ENCODE measurements around the gene FAM3D.
"Not testable (repeated sequence)": the region's sequence is repeated elsewhere in the genome, so short reads cannot be mapped to it uniquely, and the experiment has no call there.

Gene FAM3D, protein sequence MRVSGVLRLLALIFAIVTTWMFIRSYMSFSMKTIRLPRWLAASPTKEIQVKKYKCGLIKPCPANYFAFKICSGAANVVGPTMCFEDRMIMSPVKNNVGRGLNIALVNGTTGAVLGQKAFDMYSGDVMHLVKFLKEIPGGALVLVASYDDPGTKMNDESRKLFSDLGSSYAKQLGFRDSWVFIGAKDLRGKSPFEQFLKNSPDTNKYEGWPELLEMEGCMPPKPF

GRCh38 chr3:58666683-58667082 is at the start of gene FAM3D:
Gene FAM3D (minus strand): TSS chr3:58666774. CDS start chr3:58655563, 11,211 bp downstream.
- DNase-seq (ENCODE audit: low spot score): no peak

DNA sequence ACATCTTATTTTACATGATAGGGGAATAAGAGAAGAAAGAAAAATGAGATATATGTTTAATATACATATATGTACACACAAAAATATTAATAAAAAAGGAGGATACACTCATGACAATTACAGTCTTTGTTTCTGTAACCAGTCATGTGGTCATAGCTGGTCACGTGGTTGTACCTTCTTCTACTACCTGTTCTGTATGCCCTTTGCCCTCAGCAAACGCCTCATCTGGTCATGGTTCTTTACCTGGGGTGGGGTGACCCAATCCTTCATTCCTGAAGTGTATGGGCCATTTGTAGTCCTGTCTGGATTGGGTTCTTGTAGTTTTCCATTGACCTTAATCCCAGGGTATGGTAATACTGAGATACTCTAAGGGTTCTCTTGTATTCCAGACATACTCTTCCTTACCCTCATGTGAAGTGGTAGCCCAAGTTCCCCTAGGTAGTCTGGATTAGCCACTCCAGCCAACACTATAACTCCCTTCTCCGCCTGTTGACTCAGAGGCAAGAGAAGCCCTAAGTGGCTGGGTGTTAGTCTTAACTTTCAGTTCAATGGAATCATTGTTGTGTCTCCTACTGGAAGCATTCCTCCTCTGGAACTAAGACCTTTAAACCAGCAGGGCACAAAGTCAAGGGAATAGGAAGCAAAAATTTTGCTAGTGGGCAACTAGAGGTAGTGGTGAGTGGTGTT is 47.3 kb upstream of the FAM3D start:
- DNase-seq (ENCODE audit: low spot score): no peak

GRCh38 chr3:58711871-58712270 is 45.3 kb upstream of the FAM3D start:
- no peak for DNase-seq (ENCODE audit: low spot score)

- DNase-seq (ENCODE audit: low spot score): not testable (repeated sequence)
Measured at GRCh38 chr3:58708983-58709382, 42.4 kb upstream of the FAM3D start.

GRCh38 chr3:58708116-58708791 is 41.7 kb upstream of the FAM3D start:
- no peak for DNase-seq (ENCODE audit: low spot score)

DNA sequence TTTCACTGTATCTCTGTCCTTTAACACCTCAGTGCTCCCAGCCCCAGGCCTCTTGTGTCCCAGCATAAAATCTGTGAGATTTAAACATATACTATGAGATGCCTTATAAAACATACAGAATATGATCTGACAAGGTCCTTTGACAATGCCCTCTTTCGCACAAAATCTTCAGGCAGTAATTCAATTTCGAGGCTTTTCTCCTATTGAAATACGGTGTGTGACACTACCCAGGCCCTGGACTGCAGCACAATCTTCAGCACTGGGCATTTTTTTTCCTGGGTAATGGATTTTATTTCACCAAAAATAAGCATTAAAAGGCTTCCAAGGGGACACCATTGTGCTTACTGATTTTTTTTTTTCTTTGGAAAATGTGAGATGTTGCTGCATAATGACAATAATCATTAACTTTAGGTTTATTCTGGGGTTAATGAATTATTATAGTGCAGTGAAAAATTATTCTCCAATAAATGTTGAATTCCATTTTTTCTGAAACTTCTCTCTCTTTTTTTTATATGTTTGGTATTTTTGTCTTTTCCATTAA is 40.9 kb upstream of the FAM3D start:
- no peak for DNase-seq (ENCODE audit: low spot score)

GRCh38 chr3:58706395-58707167 is 40.0 kb upstream of the FAM3D start:
- DNase-seq (ENCODE audit: low spot score): no peak

DNA sequence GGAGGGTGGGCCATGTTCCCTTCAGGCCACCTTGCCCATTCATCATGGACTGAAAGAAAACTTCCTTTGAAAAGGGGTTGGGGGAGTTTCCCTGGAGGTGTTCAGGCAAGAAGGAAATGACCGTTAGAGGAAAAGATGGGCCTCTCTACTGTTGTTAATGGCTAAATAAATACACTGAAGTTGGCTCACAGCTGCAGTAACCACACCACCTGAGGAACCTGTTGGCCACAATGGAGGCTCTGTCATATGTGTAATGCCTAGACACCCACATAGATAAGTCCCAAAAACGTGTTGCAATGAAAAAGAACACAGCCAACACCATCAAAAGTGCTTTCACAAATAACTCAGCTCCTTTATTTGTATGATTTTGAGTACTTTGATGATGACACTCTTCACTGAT is 38.2 kb upstream of the FAM3D start:
- no peak for DNase-seq (ENCODE audit: low spot score)

- not testable (repeated sequence) for DNase-seq (ENCODE audit: low spot score)
Measured at GRCh38 chr3:58704304-58704703, 37.7 kb upstream of the FAM3D start.

GRCh38 chr3:58698246-58698645 is 31.7 kb upstream of the FAM3D start:
- DNase-seq (ENCODE audit: low spot score): no peak

- no peak for DNase-seq (ENCODE audit: low spot score)
Measured at GRCh38 chr3:58697561-58697960, 31.0 kb upstream of the FAM3D start.

- not testable (repeated sequence) for DNase-seq (ENCODE audit: low spot score)
Measured at GRCh38 chr3:58696813-58697212, 30.2 kb upstream of the FAM3D start.

DNA sequence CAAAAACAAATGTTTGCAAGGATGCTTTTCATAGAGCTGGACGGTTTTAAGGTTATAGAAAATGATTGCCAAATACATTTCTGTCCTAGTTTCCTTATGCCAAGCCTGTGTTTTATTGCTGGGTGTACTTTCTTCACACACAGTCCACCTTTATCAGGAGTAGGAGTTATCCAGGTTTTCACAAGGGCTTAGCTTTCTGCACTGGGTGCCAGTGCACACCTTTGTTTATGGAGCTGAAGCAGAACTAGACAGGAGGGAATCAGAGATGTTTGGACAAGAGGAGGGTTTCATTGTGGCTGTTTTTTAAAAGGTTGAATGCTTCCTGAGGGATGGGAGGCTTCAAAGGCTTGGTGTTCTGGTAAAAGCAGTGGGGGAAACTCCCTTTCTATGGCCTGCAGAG is 29.5 kb upstream of the FAM3D start:
- DNase-seq (ENCODE audit: low spot score): no peak

DNA sequence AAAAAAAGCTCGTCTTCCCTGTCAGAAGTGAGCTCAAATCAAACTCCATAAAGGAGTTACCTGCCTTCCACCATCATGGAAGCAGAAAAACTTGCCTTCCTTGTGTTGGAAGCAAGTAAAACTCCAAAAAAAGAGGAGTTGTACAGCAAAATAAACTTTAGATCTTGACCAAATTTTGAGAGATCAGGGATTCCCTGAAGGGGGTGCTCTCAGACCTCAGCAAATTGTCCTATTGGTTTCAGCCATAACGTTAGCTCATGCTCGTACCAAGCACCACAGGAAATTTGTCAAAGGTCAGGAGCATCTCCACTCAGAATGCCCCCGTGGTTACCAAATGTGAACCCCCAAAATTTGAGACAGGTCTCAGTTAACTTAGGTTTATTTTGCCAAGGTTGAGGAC is 28.7 kb upstream of the FAM3D start:
- DNase-seq (ENCODE audit: low spot score): not testable (repeated sequence)

DNA sequence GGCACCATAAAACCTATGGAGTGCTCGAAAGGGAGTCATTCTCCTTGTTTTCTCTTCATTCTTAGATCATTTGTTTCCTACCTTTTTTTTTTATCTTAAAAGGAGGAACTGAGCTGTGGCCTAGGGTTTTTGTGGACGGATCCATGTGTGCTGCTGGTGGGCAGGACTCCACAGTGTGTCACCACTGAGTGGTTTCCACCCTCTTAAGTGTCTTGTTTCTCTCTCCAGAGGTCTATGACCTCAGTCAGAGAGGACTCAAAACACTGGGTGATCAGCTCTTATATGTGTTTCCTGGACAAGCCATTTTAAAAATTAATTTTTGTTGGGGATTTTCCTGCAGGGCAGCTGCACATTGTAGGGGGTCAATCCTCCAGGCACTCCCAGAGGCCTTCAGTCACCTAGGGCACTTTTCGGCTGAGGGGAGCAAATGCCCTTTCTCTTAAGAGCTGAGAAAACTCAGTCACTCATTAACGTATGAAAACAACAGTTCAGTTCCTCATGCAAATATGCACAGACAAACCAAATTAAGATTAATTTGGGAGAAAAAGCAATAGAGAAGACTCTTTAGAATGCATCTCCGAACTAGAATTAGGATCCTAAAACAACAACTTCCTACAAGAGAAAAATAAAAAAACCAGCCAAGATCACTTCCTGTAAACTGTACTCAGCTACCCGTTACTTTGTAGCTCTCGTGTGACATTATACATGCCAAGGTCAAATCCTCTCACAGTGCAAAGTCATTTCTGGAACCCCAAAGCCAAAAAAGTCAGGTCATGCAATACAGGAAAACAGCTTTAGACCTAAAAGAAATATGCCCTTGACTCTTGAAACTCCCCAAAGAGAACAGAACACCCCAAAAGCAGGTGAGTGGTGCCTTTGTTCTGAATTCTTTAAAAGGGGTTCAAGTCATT is 27.6 kb upstream of the FAM3D start:
- DNase-seq (ENCODE audit: low spot score): no peak

DNA sequence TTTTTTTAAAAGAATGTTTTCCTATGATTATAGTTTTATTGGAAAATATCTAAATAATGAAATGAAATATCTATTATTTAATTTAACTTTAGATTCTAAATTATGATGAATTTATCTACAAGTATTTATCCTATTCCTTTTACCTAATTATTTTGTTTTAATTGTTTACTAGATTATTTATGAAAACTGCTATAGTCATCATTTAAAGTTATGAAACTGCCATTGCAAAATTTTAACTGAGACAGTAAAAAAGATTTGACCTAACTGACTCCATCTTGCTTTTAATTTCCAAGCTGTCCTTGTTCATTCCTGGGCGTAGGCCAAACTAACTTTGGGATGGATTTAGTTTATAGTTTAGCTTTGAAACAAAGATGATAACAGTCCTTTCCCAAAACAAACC is 25.9 kb upstream of the FAM3D start:
- no peak for DNase-seq (ENCODE audit: low spot score)

DNA sequence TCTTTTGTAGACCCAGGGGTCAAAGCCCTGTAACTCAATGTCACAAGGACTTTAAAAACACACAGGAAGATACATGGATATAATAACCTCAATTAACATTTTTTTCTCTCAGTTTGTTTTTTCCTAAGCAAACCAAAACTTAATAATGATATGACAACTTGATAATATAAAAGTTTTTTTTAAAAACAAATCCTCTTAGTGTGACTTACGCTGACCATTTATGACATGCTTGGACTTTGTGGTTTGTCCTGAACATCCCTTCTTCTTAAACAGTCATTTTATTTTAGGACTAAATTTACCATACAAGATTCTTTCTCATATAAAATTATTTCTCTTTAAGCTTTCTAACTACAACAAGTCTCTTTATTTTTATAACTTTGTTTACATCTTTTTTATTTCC is 25.4 kb upstream of the FAM3D start:
- DNase-seq (ENCODE audit: low spot score): no peak

- DNase-seq (ENCODE audit: low spot score): no peak
Measured at GRCh38 chr3:58690490-58690889, 23.9 kb upstream of the FAM3D start.

DNA sequence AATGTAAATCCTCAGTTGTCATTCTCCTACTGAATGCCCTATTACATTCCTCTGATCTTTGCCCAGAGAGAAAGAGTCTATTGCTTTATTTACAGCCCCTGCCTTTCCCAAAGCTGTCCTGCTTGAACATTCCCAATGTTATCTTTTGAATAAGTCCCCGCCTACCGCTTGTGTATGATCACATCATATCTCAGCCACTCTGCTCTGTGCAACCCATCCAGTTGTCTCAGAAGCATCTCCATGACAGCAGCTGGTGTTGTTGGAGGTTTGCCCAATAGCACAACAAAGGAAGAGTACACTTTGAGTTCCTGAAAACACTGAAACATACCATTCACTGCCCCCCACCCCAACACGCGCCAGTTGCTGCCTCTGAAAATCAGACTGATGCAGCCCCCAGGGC is 22.0 kb upstream of the FAM3D start:
- DNase-seq (ENCODE audit: low spot score): no peak

DNA sequence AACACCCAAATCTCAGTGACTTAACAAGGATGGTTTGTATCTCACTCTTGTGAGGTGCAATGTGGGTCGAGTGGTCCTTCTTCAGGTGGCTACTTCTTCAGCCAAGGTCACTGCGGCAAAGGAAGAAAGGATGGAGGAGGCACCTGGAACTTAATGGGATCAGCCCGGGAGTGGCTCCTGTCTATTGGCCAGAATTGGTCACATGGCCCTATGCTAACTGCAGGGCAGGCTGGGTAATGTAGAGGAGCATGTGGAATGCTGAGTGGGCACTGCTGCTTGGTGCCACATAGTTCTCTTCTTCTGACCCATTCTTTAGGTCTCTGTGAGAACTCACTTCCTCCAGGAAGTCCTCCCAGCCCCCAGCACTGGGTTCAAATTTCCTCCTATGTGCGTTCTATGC is 20.3 kb upstream of the FAM3D start:
- no peak for DNase-seq (ENCODE audit: low spot score)

- no peak for DNase-seq (ENCODE audit: low spot score)
Measured at GRCh38 chr3:58685641-58686040, 19.1 kb upstream of the FAM3D start.
